K562 (cell line): ENCODE measurements around the gene MME. TPM values are rescaled to one million over a fixed set of nuclear protein-coding genes. Genes with fewer than 3 reads are reported as not detected.

Experiments
- ATF1 ChIP-seq, 2 experiments: fragments of 450-650 bp in 1 of 2; IDR thresholded peaks; 2 replicates each; pipeline ENCODE4 v1.6.1; 2016; ENCODE audit warnings: missing compliant biosample characterization in 1 of 2, missing genetic modification characterization in 1 of 2
- ETV6 ChIP-seq, 3 experiments: fragments of 150-350 bp in 1 of 3; sonication (generic) in 1 of 3; formaldehyde crosslinking in 1 of 3; IDR thresholded peaks; 2 replicates each; pipeline versions ENCODE4 v1.6.1 to v1.8.0; 2014 to 2022; ENCODE audit warnings: borderline replicate concordance in 2 of 3, low read depth in 2 of 3, antibody characterized with exemption in 1 of 3, low read length in 1 of 3, mild to moderate bottlenecking in 1 of 3, missing genetic modification reagents in 1 of 3
- FOSL1 ChIP-seq: fragments of 200-800 bp; sonication (Bioruptor generic); conservative IDR thresholded peaks from 2 replicates; pipeline ENCODE4 v1.6.1; 2016; ENCODE audit warnings: missing genetic modification characterization, missing compliant biosample characterization
- FOXJ2 ChIP-seq: fragments of 200-800 bp; sonication (Bioruptor generic); IDR thresholded peaks from 2 replicates; pipeline ENCODE4 v1.6.1; 2016; ENCODE audit warnings: missing genetic modification characterization, missing compliant biosample characterization
- MBD2 ChIP-seq: sonication (generic); IDR thresholded peaks from 2 replicates; pipeline ENCODE4 v1.6.1; 2016; ENCODE audit warnings: low read depth, borderline replicate concordance
- NCOA1 ChIP-seq: fragments of 450-650 bp; IDR thresholded peaks from 2 replicates; pipeline ENCODE4 v1.6.1; 2016; ENCODE audit warnings: low read depth
- NFE2 ChIP-seq: IDR thresholded peaks from 2 replicates; pipeline ENCODE4 v1.6.1; 2014; ENCODE audit warnings: antibody characterized with exemption, low read depth
- PML ChIP-seq: IDR thresholded peaks from 2 replicates; pipeline ENCODE4 v1.6.1; 2012; ENCODE audit warnings: low read length, inconsistent platforms
- POLR3G ChIP-seq: IDR thresholded peaks from 2 replicates; pipeline ENCODE4 v1.6.1; 2011; ENCODE audit not compliant: insufficient read length, insufficient replicate concordance; ENCODE audit errors: extremely low read depth
- SMAD4 ChIP-seq: fragments of 250-450 bp; sonication (Bioruptor Pico); conservative IDR thresholded peaks from 2 replicates; pipeline ENCODE4 v1.8.0; 2021; ENCODE audit warnings: inconsistent platforms, mild to moderate bottlenecking, moderate library complexity
- polyA plus RNA-seq, 8 experiments: library from polyadenylated mRNA; depleted of rRNA in 4 of 8; stranded (reverse) in 5 of 8; unstranded in 3 of 8; fragments of >200 nt; fragmentation: Nextera tagmentation in 2 of 8; fragmentation: Illumina TruSeq in 1 of 8; extraction: Ambion mirVana in 2 of 8; extraction: Trizol in 1 of 8; gene quantifications; 2 replicates each; pipeline versions ENCODE4 v1.2.1 to v1.2.3, GENCODE V29; 2011 to 2014; ENCODE audit warnings: inconsistent platforms in 1 of 8, missing spikeins in 1 of 8
- total RNA-seq, 7 experiments: library from RNA; depleted of rRNA in 6 of 7; stranded (reverse); fragments of >200 nt in 6 of 7; fragmentation: Illumina TruSeq in 2 of 7; extraction: Trizol in 2 of 7; gene quantifications; 2 replicates each; pipeline versions ENCODE4 v1.2.1 to v1.2.3, GENCODE V29; 2011 to 2021; ENCODE audit warnings: low replicate concordance in 1 of 7
- TF ChIP-seq, protein P1 (sequence below), 3 experiments: fragments of 200-800 bp in 1 of 3; fragments of 250-450 bp in 1 of 3; fragments of 450-650 bp in 1 of 3; sonication (Bioruptor Pico) in 1 of 3; sonication (Bioruptor generic) in 1 of 3; formaldehyde crosslinking in 1 of 3; IDR thresholded peaks; 2 replicates each; pipeline versions ENCODE4 v1.6.1 to v1.8.0; 2016 to 2022; ENCODE audit warnings: mild to moderate bottlenecking in 2 of 3, missing genetic modification characterization in 2 of 3, missing compliant biosample characterization in 1 of 3, moderate library complexity in 1 of 3
- TF ChIP-seq, protein P2 (sequence below): fragments of 250-450 bp; sonication (Bioruptor Pico); IDR thresholded peaks from 2 replicates; pipeline ENCODE4 v1.8.0; 2021; ENCODE audit warnings: moderate library complexity, mild to moderate bottlenecking, inconsistent platforms
- TF ChIP-seq, protein P3 (sequence below): fragments of 450-650 bp; IDR thresholded peaks from 2 replicates; pipeline ENCODE4 v1.6.1; 2016; ENCODE audit warnings: missing biosample characterization, missing genetic modification characterization
- TF ChIP-seq, protein P4 (sequence below): sonication (generic); IDR thresholded peaks from 2 replicates; pipeline ENCODE4 v1.6.1; 2016
- TF ChIP-seq, protein P5 (sequence below): fragments of 450-650 bp; IDR thresholded peaks from 2 replicates; pipeline ENCODE4 v1.6.1; 2014; ENCODE audit warnings: low read depth, mild to moderate bottlenecking, moderate library complexity, borderline replicate concordance
- TF ChIP-seq, protein P6 (sequence below): fragments of 200-800 bp; sonication (Bioruptor generic); IDR thresholded peaks from 2 replicates; pipeline ENCODE4 v1.6.1; 2017; ENCODE audit warnings: missing genetic modification characterization, missing compliant biosample characterization

MME gene
- total and polyA plus RNA-seq, 9 of the 15 experiments (the other 6 are each of a cell fraction or from before 2014, with no cell fraction given): 0.80 to 8.6 (median 2.5) TPM

DNA sequence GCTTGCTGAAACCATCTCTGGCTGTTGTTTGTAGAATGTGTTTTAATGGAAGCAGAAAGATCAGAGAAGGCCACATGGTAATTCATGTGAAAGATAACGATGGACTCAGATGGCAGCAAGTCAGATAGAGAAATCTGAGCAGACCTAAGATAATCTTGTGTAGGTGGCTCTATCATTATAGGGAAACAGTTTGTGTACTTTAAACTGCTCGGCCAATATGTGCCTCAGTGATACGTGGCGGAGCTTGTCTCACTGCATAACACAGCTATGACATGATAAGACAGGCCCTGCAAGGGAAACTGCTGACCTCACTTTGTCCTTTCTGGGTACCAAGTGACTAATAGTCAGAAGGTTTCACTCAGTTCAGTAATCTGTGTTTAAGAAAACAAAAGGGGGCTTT, 51.0 kb downstream of the MME start (continued):
- TF ChIP-seq, protein P1, sequence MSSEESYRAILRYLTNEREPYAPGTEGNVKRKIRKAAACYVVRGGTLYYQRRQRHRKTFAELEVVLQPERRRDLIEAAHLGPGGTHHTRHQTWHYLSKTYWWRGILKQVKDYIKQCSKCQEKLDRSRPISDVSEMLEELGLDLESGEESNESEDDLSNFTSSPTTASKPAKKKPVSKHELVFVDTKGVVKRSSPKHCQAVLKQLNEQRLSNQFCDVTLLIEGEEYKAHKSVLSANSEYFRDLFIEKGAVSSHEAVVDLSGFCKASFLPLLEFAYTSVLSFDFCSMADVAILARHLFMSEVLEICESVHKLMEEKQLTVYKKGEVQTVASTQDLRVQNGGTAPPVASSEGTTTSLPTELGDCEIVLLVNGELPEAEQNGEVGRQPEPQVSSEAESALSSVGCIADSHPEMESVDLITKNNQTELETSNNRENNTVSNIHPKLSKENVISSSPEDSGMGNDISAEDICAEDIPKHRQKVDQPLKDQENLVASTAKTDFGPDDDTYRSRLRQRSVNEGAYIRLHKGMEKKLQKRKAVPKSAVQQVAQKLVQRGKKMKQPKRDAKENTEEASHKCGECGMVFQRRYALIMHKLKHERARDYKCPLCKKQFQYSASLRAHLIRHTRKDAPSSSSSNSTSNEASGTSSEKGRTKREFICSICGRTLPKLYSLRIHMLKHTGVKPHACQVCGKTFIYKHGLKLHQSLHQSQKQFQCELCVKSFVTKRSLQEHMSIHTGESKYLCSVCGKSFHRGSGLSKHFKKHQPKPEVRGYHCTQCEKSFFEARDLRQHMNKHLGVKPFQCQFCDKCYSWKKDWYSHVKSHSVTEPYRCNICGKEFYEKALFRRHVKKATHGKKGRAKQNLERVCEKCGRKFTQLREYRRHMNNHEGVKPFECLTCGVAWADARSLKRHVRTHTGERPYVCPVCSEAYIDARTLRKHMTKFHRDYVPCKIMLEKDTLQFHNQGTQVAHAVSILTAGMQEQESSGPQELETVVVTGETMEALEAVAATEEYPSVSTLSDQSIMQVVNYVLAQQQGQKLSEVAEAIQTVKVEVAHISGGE (CRISPR knock-in tag; IDR thresholded peaks at IDR 0.05): peak in 1 of 3 experiments; percentile 59; a peak in 1 of 6 replicates
- TF ChIP-seq ATF1 (CRISPR knock-in tag; IDR thresholded peaks at IDR 0.05) (no peak), ATF1 (tag; IDR thresholded peaks at IDR 0.05) (peak; percentile 82), PML (peak; percentile 92), FOSL1 (tag) (peak; percentile 94), SMAD4 (CRISPR knock-in tag) (peak; percentile 55), ETV6 (IDR thresholded peaks at IDR 0.05; ENCODE audit: borderline replicate concordance in 1 of 2, low read depth in 2 of 2, low read length in 1 of 2) (peak in 1 of 2 experiments; percentile 69; a peak in 2 of 4 replicates), ETV6 (CRISPR knock-in tag; IDR thresholded peaks at IDR 0.05; ENCODE audit: borderline replicate concordance) (no peak), FOXJ2 (tag) (peak; percentile 79), POLR3G (no peak), NCOA1 (peak; percentile 89), MBD2 (peak; percentile 37; the same call in 1 of the 2 replicates), NFE2 (peak; percentile 87)
- TF ChIP-seq, protein P2, sequence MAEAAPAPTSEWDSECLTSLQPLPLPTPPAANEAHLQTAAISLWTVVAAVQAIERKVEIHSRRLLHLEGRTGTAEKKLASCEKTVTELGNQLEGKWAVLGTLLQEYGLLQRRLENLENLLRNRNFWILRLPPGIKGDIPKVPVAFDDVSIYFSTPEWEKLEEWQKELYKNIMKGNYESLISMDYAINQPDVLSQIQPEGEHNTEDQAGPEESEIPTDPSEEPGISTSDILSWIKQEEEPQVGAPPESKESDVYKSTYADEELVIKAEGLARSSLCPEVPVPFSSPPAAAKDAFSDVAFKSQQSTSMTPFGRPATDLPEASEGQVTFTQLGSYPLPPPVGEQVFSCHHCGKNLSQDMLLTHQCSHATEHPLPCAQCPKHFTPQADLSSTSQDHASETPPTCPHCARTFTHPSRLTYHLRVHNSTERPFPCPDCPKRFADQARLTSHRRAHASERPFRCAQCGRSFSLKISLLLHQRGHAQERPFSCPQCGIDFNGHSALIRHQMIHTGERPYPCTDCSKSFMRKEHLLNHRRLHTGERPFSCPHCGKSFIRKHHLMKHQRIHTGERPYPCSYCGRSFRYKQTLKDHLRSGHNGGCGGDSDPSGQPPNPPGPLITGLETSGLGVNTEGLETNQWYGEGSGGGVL (CRISPR knock-in tag): no peak
- TF ChIP-seq, protein P3, sequence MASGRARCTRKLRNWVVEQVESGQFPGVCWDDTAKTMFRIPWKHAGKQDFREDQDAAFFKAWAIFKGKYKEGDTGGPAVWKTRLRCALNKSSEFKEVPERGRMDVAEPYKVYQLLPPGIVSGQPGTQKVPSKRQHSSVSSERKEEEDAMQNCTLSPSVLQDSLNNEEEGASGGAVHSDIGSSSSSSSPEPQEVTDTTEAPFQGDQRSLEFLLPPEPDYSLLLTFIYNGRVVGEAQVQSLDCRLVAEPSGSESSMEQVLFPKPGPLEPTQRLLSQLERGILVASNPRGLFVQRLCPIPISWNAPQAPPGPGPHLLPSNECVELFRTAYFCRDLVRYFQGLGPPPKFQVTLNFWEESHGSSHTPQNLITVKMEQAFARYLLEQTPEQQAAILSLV (tag): no peak
- TF ChIP-seq, protein P4, sequence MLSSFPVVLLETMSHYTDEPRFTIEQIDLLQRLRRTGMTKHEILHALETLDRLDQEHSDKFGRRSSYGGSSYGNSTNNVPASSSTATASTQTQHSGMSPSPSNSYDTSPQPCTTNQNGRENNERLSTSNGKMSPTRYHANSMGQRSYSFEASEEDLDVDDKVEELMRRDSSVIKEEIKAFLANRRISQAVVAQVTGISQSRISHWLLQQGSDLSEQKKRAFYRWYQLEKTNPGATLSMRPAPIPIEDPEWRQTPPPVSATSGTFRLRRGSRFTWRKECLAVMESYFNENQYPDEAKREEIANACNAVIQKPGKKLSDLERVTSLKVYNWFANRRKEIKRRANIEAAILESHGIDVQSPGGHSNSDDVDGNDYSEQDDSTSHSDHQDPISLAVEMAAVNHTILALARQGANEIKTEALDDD: peak; percentile 81; the same call in 1 of the 2 replicates
- TF ChIP-seq, protein P5, sequence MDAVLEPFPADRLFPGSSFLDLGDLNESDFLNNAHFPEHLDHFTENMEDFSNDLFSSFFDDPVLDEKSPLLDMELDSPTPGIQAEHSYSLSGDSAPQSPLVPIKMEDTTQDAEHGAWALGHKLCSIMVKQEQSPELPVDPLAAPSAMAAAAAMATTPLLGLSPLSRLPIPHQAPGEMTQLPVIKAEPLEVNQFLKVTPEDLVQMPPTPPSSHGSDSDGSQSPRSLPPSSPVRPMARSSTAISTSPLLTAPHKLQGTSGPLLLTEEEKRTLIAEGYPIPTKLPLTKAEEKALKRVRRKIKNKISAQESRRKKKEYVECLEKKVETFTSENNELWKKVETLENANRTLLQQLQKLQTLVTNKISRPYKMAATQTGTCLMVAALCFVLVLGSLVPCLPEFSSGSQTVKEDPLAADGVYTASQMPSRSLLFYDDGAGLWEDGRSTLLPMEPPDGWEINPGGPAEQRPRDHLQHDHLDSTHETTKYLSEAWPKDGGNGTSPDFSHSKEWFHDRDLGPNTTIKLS: peak; percentile 72; the same call in 1 of the 2 replicates
- TF ChIP-seq, protein P6, sequence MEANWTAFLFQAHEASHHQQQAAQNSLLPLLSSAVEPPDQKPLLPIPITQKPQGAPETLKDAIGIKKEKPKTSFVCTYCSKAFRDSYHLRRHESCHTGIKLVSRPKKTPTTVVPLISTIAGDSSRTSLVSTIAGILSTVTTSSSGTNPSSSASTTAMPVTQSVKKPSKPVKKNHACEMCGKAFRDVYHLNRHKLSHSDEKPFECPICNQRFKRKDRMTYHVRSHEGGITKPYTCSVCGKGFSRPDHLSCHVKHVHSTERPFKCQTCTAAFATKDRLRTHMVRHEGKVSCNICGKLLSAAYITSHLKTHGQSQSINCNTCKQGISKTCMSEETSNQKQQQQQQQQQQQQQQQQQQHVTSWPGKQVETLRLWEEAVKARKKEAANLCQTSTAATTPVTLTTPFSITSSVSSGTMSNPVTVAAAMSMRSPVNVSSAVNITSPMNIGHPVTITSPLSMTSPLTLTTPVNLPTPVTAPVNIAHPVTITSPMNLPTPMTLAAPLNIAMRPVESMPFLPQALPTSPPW (CRISPR knock-in tag): 0 out of 2 replicates have a peak, but pooled peaks have one; percentile 33
